ENCODE measurements around the gene ZNF335. TPM values are rescaled to one million over a fixed set of nuclear protein-coding genes. Genes with fewer than 3 reads are reported as not detected.
A peak's percentile ranks its signal among the peaks of the same experiment; 100 is the strongest.

Gene ZNF335
- total and polyA plus RNA-seq, 8 donors = 7.4 to 27.4 (median 8.8) TPM

- Histone ChIP-seq H3K9me3 (no peaks in the 10 kb centered on the region), H3K27me3 (no peaks in the 10 kb centered on the region), H3K36me3 (no peaks in the 10 kb centered on the region), H3K4me3 (peak within 1 kb of the TSS; percentile 29 to 56 (median 46)), H3K27ac (peak within 1 kb of the TSS; percentile 52 to 82 (median 74)), H3K4me1 (peaks cover 0 to 3% (median 0%) of the 10 kb centered on the region in 3 donors)
- 1 to 2% methylated on average over 42 to 58 of the region's 58 CpGs for WGBS, 2 donors
- peak; percentile 55 to 62 (median 56) for ATAC-seq
- FAIRE-seq = no peak
- intact Hi-C loops (cut with DNase I) = no loop called here
- TF ChIP-seq, protein P1, sequence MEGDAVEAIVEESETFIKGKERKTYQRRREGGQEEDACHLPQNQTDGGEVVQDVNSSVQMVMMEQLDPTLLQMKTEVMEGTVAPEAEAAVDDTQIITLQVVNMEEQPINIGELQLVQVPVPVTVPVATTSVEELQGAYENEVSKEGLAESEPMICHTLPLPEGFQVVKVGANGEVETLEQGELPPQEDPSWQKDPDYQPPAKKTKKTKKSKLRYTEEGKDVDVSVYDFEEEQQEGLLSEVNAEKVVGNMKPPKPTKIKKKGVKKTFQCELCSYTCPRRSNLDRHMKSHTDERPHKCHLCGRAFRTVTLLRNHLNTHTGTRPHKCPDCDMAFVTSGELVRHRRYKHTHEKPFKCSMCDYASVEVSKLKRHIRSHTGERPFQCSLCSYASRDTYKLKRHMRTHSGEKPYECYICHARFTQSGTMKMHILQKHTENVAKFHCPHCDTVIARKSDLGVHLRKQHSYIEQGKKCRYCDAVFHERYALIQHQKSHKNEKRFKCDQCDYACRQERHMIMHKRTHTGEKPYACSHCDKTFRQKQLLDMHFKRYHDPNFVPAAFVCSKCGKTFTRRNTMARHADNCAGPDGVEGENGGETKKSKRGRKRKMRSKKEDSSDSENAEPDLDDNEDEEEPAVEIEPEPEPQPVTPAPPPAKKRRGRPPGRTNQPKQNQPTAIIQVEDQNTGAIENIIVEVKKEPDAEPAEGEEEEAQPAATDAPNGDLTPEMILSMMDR (IDR thresholded peaks at IDR 0.05) = no peak
- DNase-seq = peak; percentile 70 to 84 (median 77)
These were observed 60.3 kb downstream of the ZNF335 start, which contains the start of gene PLTP for GRCh38 chr20:45911486-45912343. Gene PLTP, minus strand, starts transcription at chr20:45912155. Its CDS starts 703 bp downstream, at chr20:45911452.

DNA sequence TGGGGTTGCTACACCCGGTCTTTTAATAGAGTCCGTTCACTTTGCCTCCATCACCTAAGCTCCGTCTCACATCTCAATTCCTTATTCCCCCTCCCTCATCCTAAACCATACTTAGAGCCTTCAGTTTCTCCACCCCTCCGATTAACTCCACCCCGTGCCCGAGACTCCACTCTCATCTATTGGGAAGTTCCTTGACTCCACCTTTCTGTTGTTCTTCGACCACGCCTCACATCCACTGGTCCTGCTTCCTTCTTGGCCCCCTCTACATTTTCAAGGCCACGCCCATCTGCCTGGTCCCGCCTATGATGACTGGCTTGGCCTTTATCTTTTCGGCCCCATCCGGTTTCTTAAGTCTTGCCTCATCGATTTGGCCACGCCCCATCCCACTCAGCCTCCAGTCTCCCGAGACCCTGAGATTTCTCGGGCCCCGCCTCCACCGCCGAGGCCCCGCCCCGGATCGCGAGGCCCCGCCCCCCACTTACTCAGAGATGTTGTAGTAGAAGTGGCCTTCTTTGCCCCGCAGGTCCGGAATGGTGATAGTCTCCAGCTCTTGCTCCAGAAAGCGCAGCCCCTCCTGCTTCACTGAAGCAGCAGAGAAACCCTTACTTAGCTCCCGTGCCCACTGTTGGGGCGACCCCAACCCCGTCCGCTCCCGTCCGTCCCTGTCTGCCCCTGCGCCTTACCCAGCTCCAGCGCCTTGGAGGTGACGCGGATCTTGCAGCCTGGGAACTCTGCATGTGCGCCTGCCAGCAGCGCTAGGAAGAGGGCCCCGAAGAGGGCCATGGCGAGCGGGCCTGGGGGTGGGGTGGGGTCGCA lies 61.1 kb downstream of the ZNF335 start:
- 8 to 9% methylated on average over 43 of the region's 43 CpGs for WGBS, 2 donors
- peak; percentile 95 to 98 (median 96) for DNase-seq
- Histone ChIP-seq H3K27me3 (no peaks in the 10 kb centered on the region), H3K36me3 (peaks cover 0 to 2% (median 0%) of the 10 kb centered on the region in 3 donors), H3K4me3 (peak overlapping the region; percentile 29 to 56 (median 46)), H3K27ac (peak overlapping the region; percentile 52 to 82 (median 74)), H3K4me1 (peaks cover 0 to 3% (median 0%) of the 10 kb centered on the region in 3 donors), H3K9me3 (no peaks in the 10 kb centered on the region)
- FAIRE-seq = peak; percentile 70
- TF ChIP-seq, protein P1 (IDR thresholded peaks at IDR 0.05) = no peak
- peak; percentile 85 to 93 (median 90) for ATAC-seq
- intact Hi-C loops (cut with DNase I) = no loop called here

DNA sequence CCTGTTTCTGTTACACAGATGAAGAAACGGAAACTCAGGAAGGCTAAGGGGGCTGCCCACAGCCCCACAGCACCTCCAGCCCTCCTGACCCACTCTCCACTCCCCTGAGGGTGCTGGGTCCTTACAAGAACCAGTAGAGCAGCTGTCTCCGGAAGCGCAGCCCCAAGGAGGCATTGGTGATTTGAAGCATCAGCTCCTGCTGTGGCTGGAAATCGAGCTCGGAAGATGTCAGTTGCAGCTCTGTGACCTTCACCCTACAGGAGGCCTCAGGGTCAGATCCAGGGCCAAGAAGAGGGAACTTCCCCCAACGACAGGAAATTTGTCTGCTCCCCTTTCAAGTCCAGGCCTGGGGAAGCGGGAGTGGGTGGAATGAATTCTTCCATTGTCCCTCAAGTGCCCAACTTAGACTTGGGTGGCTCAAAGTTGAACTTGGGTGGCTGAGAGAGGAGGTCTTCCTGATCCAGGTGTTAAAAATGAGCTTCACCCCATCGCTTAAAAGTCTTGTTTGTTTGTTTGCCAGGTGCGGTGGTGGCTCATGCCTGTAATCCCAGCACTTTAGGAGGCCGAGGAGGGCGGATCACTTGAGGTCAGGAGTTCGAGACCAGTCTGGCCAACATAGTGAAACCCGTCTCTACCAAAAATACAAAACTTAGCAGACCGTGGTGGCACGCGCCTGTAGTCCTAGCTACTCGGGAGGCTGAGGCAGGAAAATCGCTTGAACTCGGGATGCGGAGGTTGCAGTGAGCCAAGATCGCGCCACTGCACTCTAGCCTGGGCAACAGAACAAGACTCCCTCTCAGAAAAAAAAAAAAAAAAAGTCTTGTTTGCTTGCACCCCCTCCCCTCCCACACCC lies 62.0 kb downstream of the ZNF335 start:
- TF ChIP-seq, protein P1 (IDR thresholded peaks at IDR 0.05) = no peak
- no peak overlapping the region for H3K27ac ChIP-seq
- peaks cover 0 to 7% (median 0%) of the 10 kb centered on the region in 3 donors for H3K36me3 ChIP-seq
- intact Hi-C loops (cut with DNase I) = no loop called here
- peaks cover 0 to 3% (median 0%) of the 10 kb centered on the region in 3 donors for H3K4me1 ChIP-seq
- no peak overlapping the region for H3K4me3 ChIP-seq
- no peak for FAIRE-seq
- no peak for ATAC-seq
- H3K27me3 ChIP-seq = no peaks in the 10 kb centered on the region
- DNase-seq = peak in 1 of 6 donors; percentile 19
- WGBS, 2 donors = 78 to 81% methylated on average over 22 of the region's 22 CpGs
- no peaks in the 10 kb centered on the region for H3K9me3 ChIP-seq

DNA sequence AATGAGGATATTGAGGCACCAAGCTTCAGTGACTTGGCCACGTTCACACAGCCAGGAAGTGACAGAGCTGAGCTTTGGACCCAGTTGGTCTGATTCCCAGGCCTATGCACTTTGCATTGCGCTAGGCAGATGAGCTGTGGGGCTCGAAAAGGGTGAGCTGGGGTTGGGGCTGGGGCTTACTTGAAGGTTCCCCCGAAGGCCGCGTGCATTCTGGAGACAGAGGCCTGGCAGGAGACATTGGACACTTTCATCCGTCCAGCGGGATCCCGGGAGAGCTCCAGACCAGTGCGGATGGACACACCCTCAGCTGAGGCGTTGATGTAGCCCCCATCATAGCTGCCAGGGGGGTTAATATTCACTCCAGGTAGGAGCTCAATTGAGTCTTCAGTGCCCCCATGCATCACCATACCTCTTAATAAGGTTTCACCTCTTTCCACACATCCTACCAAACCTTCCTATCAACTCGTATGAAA lies 62.6 kb downstream of the ZNF335 start:
- WGBS, 2 donors = 83 to 84% methylated on average over 12 of the region's 12 CpGs
- no peak for DNase-seq
- Histone ChIP-seq H3K36me3 (peaks cover 0 to 14% (median 0%) of the 10 kb centered on the region in 3 donors), H3K27ac (no peak overlapping the region), H3K9me3 (no peaks in the 10 kb centered on the region), H3K27me3 (no peaks in the 10 kb centered on the region), H3K4me1 (peaks cover 0 to 3% (median 0%) of the 10 kb centered on the region in 3 donors), H3K4me3 (no peak overlapping the region)
- intact Hi-C loops (cut with DNase I) = no loop called here
- no peak for ATAC-seq
- TF ChIP-seq, protein P1 (IDR thresholded peaks at IDR 0.05) = no peak
- FAIRE-seq = no peak

Measured in pancreas (tissue), 10 donors.